HPDE6-E6E7 (cell line): ENCODE measurements around the gene NEK4.

ENCODE experiments used
- DNase-seq: peaks from one replicate; pipeline ENCODE4 v3.0.0; 2011; ENCODE audit warnings: missing footprints; ENCODE audit errors: extremely low spot score

Gene NEK4

DNA sequence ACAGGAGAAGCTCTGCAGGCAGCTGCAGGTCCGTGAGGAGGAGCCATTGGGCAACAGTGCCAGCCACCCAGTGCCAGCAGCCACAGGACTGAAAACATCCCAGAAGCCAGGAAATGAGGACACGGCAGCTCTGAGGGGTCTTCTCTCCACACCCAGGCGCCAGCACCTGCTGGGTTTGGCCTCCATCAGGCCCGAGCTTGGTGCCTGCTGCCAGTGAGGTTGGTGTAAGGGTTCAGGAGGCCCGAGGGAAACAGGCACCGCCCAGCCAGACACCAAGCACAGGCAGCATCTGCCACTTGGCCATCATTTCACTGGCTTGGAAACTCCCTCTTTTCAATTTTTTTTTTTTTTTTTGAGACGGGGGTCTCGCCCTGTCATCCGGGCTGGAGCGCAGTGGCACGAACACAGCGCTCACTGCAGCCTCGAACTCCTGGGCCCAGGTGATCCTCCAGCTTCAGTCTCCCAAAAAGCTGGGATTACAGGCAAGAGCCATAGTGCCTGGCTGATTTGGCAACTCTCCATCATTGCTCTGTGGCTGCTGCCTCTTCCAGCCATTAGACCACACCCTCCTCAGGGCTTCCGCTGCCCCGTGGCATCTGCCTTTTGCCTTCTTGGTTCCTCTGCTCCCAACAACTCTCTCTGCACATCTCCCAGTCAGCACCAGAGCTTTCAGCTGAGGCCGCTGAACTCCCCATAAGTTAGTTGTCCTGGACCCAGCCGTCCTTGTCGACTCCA, 22.4 kb upstream of the NEK4 start:
- DNase-seq, result no peak

- no peak for DNase-seq
Measured at GRCh38 chr3:52792413-52792812, 21.7 kb upstream of the NEK4 start.

GRCh38 chr3:52791928-52792327, 21.2 kb upstream of the NEK4 start:
- DNase-seq, result no peak

- DNase-seq, result no peak
Measured at GRCh38 chr3:52791366-52791765, 20.6 kb upstream of the NEK4 start.

GRCh38 chr3:52790741-52791140, 20.0 kb upstream of the NEK4 start:
- DNase-seq, result no peak

- DNase-seq, result no peak
Measured at GRCh38 chr3:52790337-52790736, 19.6 kb upstream of the NEK4 start.

GRCh38 chr3:52789746-52790040, 19.0 kb upstream of the NEK4 start:
- DNase-seq, result no peak

GRCh38 chr3:52788890-52789745, 18.4 kb upstream of the NEK4 start:
- DNase-seq, result no peak

GRCh38 chr3:52787672-52788625, 17.2 kb upstream of the NEK4 start:
- no peak for DNase-seq

- no peak for DNase-seq
Measured at GRCh38 chr3:52787246-52787645, 16.5 kb upstream of the NEK4 start.

- no peak for DNase-seq
Measured at GRCh38 chr3:52786330-52787215, 15.8 kb upstream of the NEK4 start.

DNA sequence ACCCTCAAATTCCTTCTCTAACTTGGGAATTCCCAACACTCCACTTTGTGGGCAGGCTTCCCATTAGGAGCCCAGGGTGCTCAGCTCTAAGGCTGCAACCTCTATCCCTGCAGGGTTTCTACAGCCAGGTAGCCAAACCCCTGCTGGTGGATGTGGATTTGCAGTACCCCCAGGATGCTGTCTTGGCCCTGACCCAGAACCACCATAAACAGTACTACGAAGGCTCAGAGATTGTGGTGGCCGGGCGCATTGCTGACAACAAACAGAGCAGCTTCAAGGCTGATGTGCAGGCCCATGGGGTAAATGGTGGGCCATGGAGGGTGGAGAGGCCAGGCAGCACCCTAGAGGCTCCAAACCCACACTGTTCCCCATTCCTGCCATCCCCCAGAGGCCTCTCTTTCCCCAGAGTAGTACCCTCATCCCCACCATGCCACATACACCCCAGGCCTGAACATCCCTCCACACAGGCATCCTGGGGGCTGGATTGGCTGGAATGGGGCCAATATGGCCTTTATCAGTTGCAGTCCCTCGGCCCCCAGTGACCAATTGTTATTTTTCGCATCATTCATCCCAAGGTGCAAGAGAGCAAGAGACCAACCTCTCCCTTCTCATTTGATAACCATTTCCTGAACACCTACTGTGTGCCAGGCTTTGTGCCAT, 14.3 kb upstream of the NEK4 start:
- DNase-seq, result no peak

- DNase-seq, result no peak
Measured at GRCh38 chr3:52784021-52784621, 13.4 kb upstream of the NEK4 start.

DNA sequence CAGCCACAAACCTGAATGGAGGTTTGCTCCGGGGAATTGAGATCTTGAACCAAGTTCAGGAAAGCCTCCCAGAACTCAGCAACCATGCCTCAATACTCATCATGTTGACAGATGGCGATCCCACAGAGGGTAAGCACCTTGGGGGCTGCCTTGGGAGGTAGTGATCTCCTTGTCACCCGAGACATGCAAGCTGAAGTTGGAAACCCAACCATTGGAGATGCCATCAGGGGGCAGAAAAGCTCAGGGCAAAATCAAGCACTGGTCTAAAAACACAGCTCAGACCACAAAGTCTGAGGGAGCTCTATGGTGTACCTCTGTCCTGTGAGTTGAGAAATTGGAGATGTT, 12.4 kb upstream of the NEK4 start:
- DNase-seq, result no peak

DNA sequence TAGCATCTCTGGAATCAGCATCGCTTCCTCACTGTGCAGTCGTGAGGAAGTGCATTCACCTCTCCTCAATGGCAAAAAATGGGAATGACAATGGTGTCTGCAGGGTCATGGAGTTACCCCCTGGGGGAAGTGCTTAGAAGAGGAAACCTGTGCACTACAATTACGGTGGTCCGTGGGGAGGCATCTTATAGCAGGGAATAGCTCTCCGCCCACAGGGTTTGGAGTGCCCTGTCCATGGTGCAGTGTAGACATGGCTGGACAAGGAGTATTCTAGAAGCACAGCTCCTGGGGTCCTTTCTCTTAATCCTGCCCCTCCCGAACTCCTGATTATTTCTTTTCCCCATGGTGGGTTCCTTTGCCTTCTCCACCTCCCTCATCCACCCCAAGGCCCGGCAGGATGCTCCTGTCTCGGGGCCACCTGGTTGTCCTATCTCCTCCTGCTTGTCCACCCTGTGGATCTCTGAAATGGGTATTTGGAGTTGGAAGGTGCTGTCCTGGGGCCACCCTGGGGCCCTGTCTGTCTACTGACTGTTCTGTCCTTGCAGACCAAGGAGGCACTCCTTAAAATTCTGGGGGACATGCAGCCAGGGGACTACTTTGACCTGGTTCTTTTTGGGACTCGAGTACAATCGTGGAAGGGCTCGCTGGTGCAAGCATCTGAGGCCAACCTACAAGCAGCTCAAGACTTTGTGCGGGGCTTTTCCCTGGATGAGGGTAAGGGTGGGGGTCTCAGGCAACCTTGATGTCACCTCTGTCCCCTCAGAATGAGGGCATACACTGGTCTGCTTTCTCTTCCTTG, 11.9 kb upstream of the NEK4 start:
- DNase-seq, result no peak

- no peak for DNase-seq
Measured at GRCh38 chr3:52781741-52782140, 11.0 kb upstream of the NEK4 start.

DNA sequence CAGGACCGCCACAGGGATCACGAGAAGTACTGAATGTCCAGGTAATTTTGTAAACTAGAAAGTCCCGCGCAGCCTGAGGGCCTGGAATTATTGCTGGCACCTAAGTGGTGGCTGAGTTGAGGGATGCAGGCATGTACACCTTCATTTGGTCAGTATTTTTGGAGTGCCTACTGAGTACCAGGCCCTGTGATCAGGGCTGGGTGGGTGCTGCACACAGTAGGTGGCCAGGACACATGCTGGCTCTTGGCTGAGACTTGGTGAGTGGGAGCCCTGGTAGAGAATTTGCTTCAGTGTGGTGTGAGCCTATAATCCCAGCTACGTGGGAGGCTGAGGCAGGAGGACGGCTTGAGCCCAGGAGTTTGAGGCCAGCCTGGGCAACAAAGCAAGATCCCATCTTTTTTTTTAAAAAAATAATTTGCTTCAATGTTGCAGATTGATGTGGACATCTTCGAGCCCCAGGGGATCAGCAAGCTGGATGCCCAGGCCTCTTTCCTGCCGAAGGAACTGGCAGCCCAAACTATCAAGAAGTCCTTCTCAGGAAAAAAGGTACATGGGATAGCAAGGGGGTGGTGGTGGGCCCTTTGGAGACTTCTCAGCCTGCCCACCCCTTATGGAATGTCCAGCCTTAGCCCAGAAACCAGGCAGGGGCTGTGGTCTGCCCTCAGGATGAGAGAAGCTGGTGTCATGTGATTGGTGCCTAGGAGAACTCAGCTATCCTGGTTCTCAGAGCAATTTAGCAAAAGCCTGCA, 9.3 kb upstream of the NEK4 start:
- DNase-seq, result no peak

DNA sequence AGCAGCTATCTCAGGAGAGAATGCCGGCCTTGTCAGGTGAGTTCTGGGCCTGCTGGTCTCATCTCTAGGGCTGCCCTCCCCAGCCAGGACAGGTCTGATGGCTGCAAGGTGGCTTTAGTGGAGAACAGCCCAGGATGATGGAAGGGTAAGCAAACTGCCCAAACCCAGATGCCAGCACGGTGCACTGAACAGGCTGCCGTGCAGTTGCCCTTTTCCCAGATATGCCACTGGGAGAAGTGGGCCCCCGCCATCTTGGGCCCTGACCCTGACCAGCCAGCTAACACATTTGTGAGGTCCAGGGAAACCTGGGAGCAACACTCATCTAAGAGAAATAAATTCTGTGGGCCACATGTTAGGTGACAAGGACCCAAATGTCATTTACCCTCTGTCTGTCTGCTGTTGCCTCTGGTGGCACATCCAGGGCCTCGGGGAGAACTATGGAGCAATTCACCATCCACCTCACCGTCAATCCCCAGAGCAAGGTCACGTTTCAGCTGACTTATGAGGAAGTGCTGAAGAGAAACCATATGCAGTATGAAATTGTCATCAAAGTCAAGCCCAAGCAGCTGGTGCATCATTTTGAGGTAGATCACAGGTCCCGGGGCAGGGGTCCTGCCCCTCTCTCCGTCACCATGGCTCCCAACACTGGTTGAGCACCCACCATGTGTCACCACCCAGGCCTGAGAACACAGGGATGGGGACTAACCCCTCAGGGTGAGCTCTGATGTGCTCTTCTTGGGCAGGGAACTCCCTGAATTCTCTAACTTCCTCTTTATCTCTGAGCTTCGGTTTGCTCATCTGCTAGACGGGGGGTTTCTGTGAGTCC, 8.5 kb upstream of the NEK4 start:
- no peak for DNase-seq
